Esophagus squamous epithelium (tissue), 5 donors: Measurements from ENCODE around the gene NIP7. TPM values are rescaled to one million over a fixed set of nuclear protein-coding genes. Genes with fewer than 3 reads are reported as not detected.

Source experiments
- DNase-seq: peaks from one replicate; lab custom pipeline; 2025; lab: John Stamatoyannopoulos, UW
- H3K27ac ChIP-seq, 4 donors: fragments of 200-600 bp; sonication (generic); one replicate each; pipeline ENCODE4 v1.5.1; 2016 to 2019; ENCODE audit warnings: mild to moderate bottlenecking in 1 of 4
- H3K27me3 ChIP-seq, 4 donors: fragments of 200-600 bp; sonication (generic); 1 replicate in 3 of 4; 2 replicates in 1 of 4; pipeline versions ENCODE4 v1.5.1 to v1.6.0; 2017 to 2021; ENCODE audit warnings: antibody characterized with exemption in 1 of 4
- H3K36me3 ChIP-seq, 3 donors: fragments of 200-600 bp; sonication (generic); one replicate each; pipeline ENCODE4 v1.5.1; 2016 to 2019
- H3K4me1 ChIP-seq, 3 donors: fragments of 200-600 bp; sonication (generic); one replicate each; pipeline ENCODE4 v1.5.1; 2017 to 2019
- H3K4me3 ChIP-seq, 4 donors: fragments of 200-600 bp; sonication (generic); 1 replicate in 3 of 4; 2 replicates in 1 of 4; pipeline ENCODE4 v1.5.1; 2016 to 2019; ENCODE audit warnings: mild to moderate bottlenecking in 2 of 4, moderate library complexity in 1 of 4
- H3K9me3 ChIP-seq, 3 donors: fragments of 200-600 bp; sonication (generic); one replicate each; pipeline ENCODE4 v1.5.1; 2016 to 2019
- POLR2A ChIP-seq, 4 donors: fragments of 450-650 bp; IDR thresholded peaks; one replicate each; pipeline ENCODE4 v1.6.1; 2017; ENCODE audit warnings: antibody characterized with exemption in 4 of 4, mild to moderate bottlenecking in 4 of 4, moderate library complexity in 3 of 4
- WGBS, 2 donors: methylation state at CpG; one replicate each; pipeline ENCODE4 v1.1.5; 2018; 5-methylcytosine and 5-hydroxymethylcytosine counted together
- intact Hi-C: fragments of 100-400 bp; cut with DNase I; formaldehyde crosslinking; loops from one replicate; pipeline ENCODE4 v1.15.0; 2022
- total RNA-seq, 4 donors: library from RNA; depleted of rRNA; stranded (reverse); fragments of >200 nt; gene quantifications; one replicate each; pipeline ENCODE4 v1.1.0, GENCODE V29; 2016
- TF ChIP-seq, protein P1 (sequence below), 6 experiments: fragments of 450-650 bp in 4 of 6; fragments of 200-600 bp in 2 of 6; sonication (generic) in 2 of 6; IDR thresholded peaks; one replicate each; pipeline ENCODE4 v1.5.1; 2016 to 2019; ENCODE audit warnings: antibody characterized with exemption in 6 of 6, mild to moderate bottlenecking in 4 of 6, moderate library complexity in 4 of 6
- donor health status: DM: yes; HTN: yes; CAD: no.

Gene NIP7
- total RNA-seq, 4 donors from 2014 or later: 14.1 to 29.6 (median 25.5) TPM

DNA sequence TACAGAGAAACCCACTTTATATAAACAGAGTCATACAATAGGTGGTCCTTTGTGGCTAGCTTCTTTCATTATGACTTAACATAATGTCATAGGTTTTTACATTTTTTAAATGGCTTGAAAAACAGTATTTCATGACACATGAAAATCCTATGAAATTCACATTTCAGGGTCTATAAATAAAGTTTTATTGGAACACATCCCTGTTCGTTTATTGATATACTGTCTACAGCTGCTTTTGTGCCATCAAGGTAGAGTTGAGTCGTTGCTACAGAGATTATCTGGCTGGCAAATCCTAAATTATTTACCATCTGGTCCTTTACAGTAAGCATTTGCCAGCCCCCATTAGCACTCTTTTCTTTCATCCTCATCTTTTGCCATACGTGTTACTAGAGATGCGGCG lies 26.1 kb upstream of the NIP7 start:
- intact Hi-C loops: no loop called here
- no peak for DNase-seq

DNA sequence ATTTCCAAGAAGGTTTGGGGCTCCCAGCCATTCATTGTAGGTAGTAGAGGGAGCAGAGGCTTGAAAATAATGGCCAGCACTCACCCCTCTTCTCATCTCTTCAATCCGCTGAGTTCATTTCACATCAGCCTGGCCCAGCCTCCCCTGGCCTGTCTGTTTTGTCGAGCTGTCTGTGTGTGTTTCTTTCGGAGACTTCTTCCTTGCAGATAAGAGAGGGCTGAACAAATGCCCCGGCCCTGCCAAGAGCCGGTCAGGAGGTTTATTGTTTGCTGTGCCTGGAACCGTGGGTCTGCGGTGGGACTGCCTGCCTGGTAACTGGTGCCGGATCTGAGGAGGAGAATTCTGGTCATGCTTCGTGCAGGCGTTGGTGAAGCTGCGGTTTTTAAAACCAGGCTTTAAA lies 25.0 kb upstream of the NIP7 start:
- intact Hi-C loops: no loop called here

More for the DNA sequence above, 26.1 kb upstream of the NIP7 start:
- peaks cover 5 to 45% (median 17%) of the 10 kb centered on the region in 3 donors for H3K4me1 ChIP-seq
- TF ChIP-seq POLR2A (IDR thresholded peaks at IDR 0.05): no peak
- TF ChIP-seq, protein P1, sequence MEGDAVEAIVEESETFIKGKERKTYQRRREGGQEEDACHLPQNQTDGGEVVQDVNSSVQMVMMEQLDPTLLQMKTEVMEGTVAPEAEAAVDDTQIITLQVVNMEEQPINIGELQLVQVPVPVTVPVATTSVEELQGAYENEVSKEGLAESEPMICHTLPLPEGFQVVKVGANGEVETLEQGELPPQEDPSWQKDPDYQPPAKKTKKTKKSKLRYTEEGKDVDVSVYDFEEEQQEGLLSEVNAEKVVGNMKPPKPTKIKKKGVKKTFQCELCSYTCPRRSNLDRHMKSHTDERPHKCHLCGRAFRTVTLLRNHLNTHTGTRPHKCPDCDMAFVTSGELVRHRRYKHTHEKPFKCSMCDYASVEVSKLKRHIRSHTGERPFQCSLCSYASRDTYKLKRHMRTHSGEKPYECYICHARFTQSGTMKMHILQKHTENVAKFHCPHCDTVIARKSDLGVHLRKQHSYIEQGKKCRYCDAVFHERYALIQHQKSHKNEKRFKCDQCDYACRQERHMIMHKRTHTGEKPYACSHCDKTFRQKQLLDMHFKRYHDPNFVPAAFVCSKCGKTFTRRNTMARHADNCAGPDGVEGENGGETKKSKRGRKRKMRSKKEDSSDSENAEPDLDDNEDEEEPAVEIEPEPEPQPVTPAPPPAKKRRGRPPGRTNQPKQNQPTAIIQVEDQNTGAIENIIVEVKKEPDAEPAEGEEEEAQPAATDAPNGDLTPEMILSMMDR (IDR thresholded peaks at IDR 0.05): no peak
- no peaks in the 10 kb centered on the region for H3K9me3 ChIP-seq
- H3K27me3 ChIP-seq: no peaks in the 10 kb centered on the region
- WGBS, 2 donors: 91 to 93% methylated on average over 5 of the region's 5 CpGs
- H3K4me3 ChIP-seq: no peak overlapping the region
- no peak overlapping the region for H3K27ac ChIP-seq
- peaks cover 22 to 55% (median 26%) of the 10 kb centered on the region in 3 donors for H3K36me3 ChIP-seq

DNA sequence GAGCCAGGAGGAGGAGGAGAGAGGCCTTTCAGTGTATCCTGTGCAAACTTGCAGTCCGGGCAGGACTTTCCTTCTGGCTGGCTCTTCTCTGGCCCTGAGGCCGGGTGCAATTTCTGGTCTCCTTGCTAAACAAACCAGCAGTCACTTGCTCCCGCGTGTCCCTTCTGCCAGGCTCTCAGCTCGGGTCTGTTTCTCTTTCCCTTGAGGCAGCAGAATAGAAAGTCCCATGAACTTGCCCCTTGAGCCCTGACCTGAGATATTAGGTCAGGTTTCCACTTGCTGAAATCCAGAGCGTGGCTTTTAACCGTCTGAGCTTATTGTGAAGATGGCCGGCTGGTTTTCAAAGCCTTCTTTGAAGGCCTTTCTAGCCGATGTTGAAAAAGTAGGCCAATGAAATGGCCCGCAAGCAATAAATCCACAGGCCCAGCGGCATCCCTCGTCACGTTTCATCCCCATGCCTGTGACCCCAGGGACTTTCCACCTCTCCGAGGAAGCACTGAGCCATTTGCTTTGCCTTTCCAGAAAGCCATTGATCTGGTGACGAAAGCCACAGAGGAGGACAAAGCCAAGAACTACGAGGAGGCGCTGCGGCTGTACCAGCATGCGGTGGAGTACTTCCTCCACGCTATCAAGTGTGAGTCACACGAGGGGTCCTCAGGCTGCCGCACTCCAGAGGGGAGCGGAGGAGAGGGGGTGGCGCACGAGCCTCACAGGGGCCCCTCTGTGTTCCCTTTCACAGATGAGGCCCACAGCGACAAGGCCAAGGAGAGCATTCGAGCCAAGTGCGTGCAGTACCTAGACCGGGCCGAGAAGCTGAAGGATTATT lies 23.9 kb upstream of the NIP7 start:
- Histone ChIP-seq H3K36me3 (peaks cover 45 to 78% (median 47%) of the 10 kb centered on the region in 3 donors), H3K27me3 (no peaks in the 10 kb centered on the region), H3K4me1 (peaks cover under 1 to 39% (median 14%) of the 10 kb centered on the region in 3 donors), H3K9me3 (no peaks in the 10 kb centered on the region), H3K4me3 (no peak overlapping the region), H3K27ac (no peak overlapping the region)
- 65 to 72% methylated on average over 12 to 19 of the region's 30 CpGs for WGBS, 2 donors
- TF ChIP-seq, protein P1 (IDR thresholded peaks at IDR 0.05): no peak
- no peak for TF ChIP-seq POLR2A (IDR thresholded peaks at IDR 0.05)
- intact Hi-C loops: no loop called here
- DNase-seq: no peak

More for the DNA sequence above, 25.0 kb upstream of the NIP7 start:
- H3K9me3 ChIP-seq: no peaks in the 10 kb centered on the region
- H3K27me3 ChIP-seq: no peaks in the 10 kb centered on the region
- TF ChIP-seq POLR2A (IDR thresholded peaks at IDR 0.05): no peak
- TF ChIP-seq, protein P1 (IDR thresholded peaks at IDR 0.05): no peak
- no peak overlapping the region for H3K27ac ChIP-seq
- peaks cover 33 to 66% (median 35%) of the 10 kb centered on the region in 3 donors for H3K36me3 ChIP-seq
- DNase-seq: no peak
- peaks cover 5 to 45% (median 17%) of the 10 kb centered on the region in 3 donors for H3K4me1 ChIP-seq
- H3K4me3 ChIP-seq: no peak overlapping the region
- 84 to 95% methylated on average over 3 to 7 of the region's 11 CpGs for WGBS, 2 donors

DNA sequence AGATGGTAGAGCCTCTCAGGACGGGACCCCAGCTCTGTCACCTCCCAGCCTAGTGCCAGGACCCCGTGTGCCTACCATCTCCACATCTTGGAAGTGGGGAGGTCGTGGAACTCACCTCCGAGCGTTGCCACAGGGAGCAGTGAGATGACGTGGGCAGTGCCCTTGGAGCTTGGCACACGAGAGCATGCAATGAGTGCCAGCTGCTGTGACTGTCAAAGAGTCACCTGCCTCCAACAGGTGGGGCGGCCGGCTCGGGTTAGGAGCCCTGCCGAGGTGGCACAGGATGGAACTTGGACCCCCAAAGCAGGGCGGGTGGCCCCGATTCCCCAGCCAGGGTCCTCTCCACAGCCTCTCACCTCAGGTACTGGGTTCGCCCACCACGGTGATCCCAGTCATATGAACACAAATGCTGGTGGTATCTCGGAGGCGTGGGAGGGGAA lies 23.0 kb upstream of the NIP7 start:
- no peaks in the 10 kb centered on the region for H3K27me3 ChIP-seq
- no peak for DNase-seq
- no peak overlapping the region for H3K4me3 ChIP-seq
- 62 to 87% methylated on average over 2 to 8 of the region's 17 CpGs for WGBS, 2 donors
- H3K36me3 ChIP-seq: peaks cover 54 to 87% (median 56%) of the 10 kb centered on the region in 3 donors
- TF ChIP-seq, protein P1 (IDR thresholded peaks at IDR 0.05): no peak
- no peak for TF ChIP-seq POLR2A (IDR thresholded peaks at IDR 0.05)
- no peaks in the 10 kb centered on the region for H3K9me3 ChIP-seq
- intact Hi-C loops: no loop called here
- peaks cover 0 to 38% (median 14%) of the 10 kb centered on the region in 3 donors for H3K4me1 ChIP-seq
- no peak overlapping the region for H3K27ac ChIP-seq
